GM12878 (cell line): ENCODE results near the gene FAM193B. TPM values are rescaled to one million over a fixed set of nuclear protein-coding genes. Genes with fewer than 3 reads are reported as not detected.

Experiments
- ATAC-seq: fragments of 200-7000 bp; cut with Tn5 transposase; 3 replicates; pipeline ENCODE4 v1.9.1; 2020; ENCODE audit warnings: mild to moderate bottlenecking, moderate library complexity
- BruUV-seq: library from RNA; stranded (reverse); fragments of 400-500 nt; replicated peaks from 2 replicates; lab custom pipeline; 2021; lab: Mats Ljungman, UMichigan
- CTCF ChIA-PET: fragments of 300-600 bp; sonication (Branson Sonifier 250); formaldehyde crosslinking; extraction: SDS; loops from one replicate; lab custom pipeline; 2021; ENCODE audit warnings: inconsistent platforms; lab: Yijun Ruan, JAX
- POLR2A ChIA-PET: fragments of 350-600 bp; formaldehyde crosslinking; extraction: SDS; loops from one replicate; lab custom pipeline; 2021; ENCODE audit warnings: inconsistent platforms; lab: Charles Lee
- RAD21 ChIA-PET: fragments of 300-600 bp; sonication (Branson Sonifier 250); formaldehyde crosslinking; loops from one replicate; lab custom pipeline; 2023; ENCODE audit warnings: antibody characterized with exemption; ENCODE audit not compliant: unreplicated experiment; lab: Charles Lee
- SMC1A ChIA-PET: fragments of 300-600 bp; sonication (Branson Sonifier 250); formaldehyde crosslinking; loops from one replicate; lab custom pipeline; 2023; ENCODE audit not compliant: unreplicated experiment, uncharacterized antibody; lab: Charles Lee
- DNase-seq: peaks from one replicate; pipeline ENCODE4 v3.0.0-alpha.2; 2011; ENCODE audit warnings: low read depth, low spot score
- FAIRE-seq: peaks from 3 replicates; lab custom pipeline; 2011; peaks lifted over from hg19 to GRCh38; lab: Jason Lieb, UNC
- H2AFZ ChIP-seq: 2 replicates; pipeline ENCODE4 v1.6.0; 2011; ENCODE audit warnings: low read depth, low read length, control low read depth; ENCODE audit not compliant: control insufficient read depth
- H3K27ac ChIP-seq: 2 replicates; pipeline ENCODE4 v1.5.1; 2011; ENCODE audit warnings: control low read depth; ENCODE audit not compliant: control insufficient read depth, insufficient read depth
- H3K27me3 ChIP-seq, 2 experiments: replicated peaks in 1 of 2; 2 replicates each; pipeline versions ENCODE4 v1.6.0 to v1.6.1; 2011; ENCODE audit warnings: low read length in 1 of 2; ENCODE audit not compliant: control insufficient read depth in 2 of 2, insufficient read depth in 2 of 2
- H3K36me3 ChIP-seq, 2 experiments: 2 replicates each; pipeline ENCODE4 v1.5.1; 2011; ENCODE audit warnings: low read length in 1 of 2; ENCODE audit not compliant: control insufficient read depth in 2 of 2, insufficient read depth in 2 of 2
- H3K4me1 ChIP-seq: 2 replicates; pipeline ENCODE4 v1.6.1; 2011; ENCODE audit warnings: mild to moderate bottlenecking, low read length, moderate library complexity, mixed read lengths; ENCODE audit not compliant: control insufficient read depth, insufficient read depth
- H3K4me2 ChIP-seq: 2 replicates; pipeline ENCODE4 v1.6.0; 2011; ENCODE audit warnings: control low read depth; ENCODE audit not compliant: control insufficient read depth, insufficient read depth
- H3K4me3 ChIP-seq: fragments of 200-600 bp; sonication (generic); 2 replicates; pipeline ENCODE4 v1.5.1; 2016
- H3K79me2 ChIP-seq: 2 replicates; pipeline ENCODE4 v1.6.0; 2011; ENCODE audit warnings: low read length; ENCODE audit not compliant: control insufficient read depth, insufficient read depth
- H3K9ac ChIP-seq: 2 replicates; pipeline ENCODE4 v1.8.0; 2011; ENCODE audit warnings: low read length, control low read depth, mixed read lengths; ENCODE audit not compliant: control insufficient read depth, insufficient read depth
- H3K9me3 ChIP-seq: replicated peaks from 3 replicates; pipeline ENCODE4 v1.5.1; 2011; ENCODE audit warnings: mild to moderate bottlenecking, low read length; ENCODE audit not compliant: control insufficient read depth, insufficient read depth
- H4K20me1 ChIP-seq: 2 replicates; pipeline ENCODE4 v1.6.0; 2011; ENCODE audit not compliant: control insufficient read depth, insufficient read depth
- CBFB ChIP-seq: IDR thresholded peaks from 2 replicates; pipeline ENCODE4 v1.6.1; 2016; ENCODE audit warnings: antibody characterized with exemption, low read depth
- EZH2 ChIP-seq: IDR thresholded peaks from 2 replicates; pipeline ENCODE4 v1.6.1; 2012; ENCODE audit warnings: low read depth, mild to moderate bottlenecking, control low read depth, inconsistent platforms, low read length, borderline replicate concordance; ENCODE audit not compliant: control insufficient read depth
- MEF2B ChIP-seq: fragments of 450-650 bp; IDR thresholded peaks from 2 replicates; pipeline ENCODE4 v1.6.1; 2018; ENCODE audit warnings: mild to moderate bottlenecking, moderate library complexity; ENCODE audit not compliant: partially characterized antibody, poor library complexity, severe bottlenecking
- RFX5 ChIP-seq: IDR thresholded peaks from 2 replicates; pipeline ENCODE4 v1.6.1; 2011; ENCODE audit warnings: low read depth, low read length, improper control_type of control experiment
- TAF1 ChIP-seq: IDR thresholded peaks from 2 replicates; pipeline ENCODE4 v1.6.1; 2011; ENCODE audit warnings: mild to moderate bottlenecking, low read depth, low read length, borderline replicate concordance
- ZSCAN29 ChIP-seq: fragments of 450-650 bp; IDR thresholded peaks from 2 replicates; pipeline ENCODE4 v1.6.1; 2017; ENCODE audit warnings: mild to moderate bottlenecking, moderate library complexity
- WGBS: methylation state at CpG from one replicate; pipeline ENCODE4 v1.1.6; 2016; ENCODE audit warnings: low lambda C conversion rate; ENCODE audit not compliant: insufficient replicate concordance, insufficient coverage; ENCODE audit errors: missing lambda C conversion rate; 5-methylcytosine and 5-hydroxymethylcytosine counted together
- in situ Hi-C: fragments of 300-500 bp; cut with MboI; formaldehyde crosslinking; loops from 9 replicates; pipeline ENCODE4 v1.14.3; 2018; ENCODE audit warnings: mixed read lengths
- intact Hi-C: fragments of 100-400 bp; cut with micrococcal nuclease; formaldehyde crosslinking; loops from one replicate; pipeline ENCODE4 v1.14.2; 2022; ENCODE audit not compliant: unreplicated experiment
- polyA plus RNA-seq, 11 experiments: library from polyadenylated mRNA; depleted of rRNA in 4 of 11; unstranded in 6 of 11; stranded (reverse) in 5 of 11; fragments of >200 nt; fragmentation: Nextera tagmentation in 4 of 11; fragmentation: Illumina TruSeq in 1 of 11; extraction: Ambion mirVana in 4 of 11; extraction: Trizol in 1 of 11; gene quantifications; 1 replicate in 1 of 11; 2 replicates in 10 of 11; pipeline versions ENCODE4 v1.2.1 to v1.2.3, GENCODE V29; 2011 to 2016; ENCODE audit warnings: inconsistent platforms in 2 of 11, missing spikeins in 2 of 11, low read depth in 1 of 11
- total RNA-seq, 4 experiments: library from RNA; depleted of rRNA in 3 of 4; stranded (reverse); fragments of >200 nt in 3 of 4; fragmentation: Illumina TruSeq in 1 of 4; extraction: Trizol in 1 of 4; gene quantifications; 2 replicates each; pipeline versions ENCODE4 v1.2.1 to v1.2.3, GENCODE V29; 2013 to 2021
- TF ChIP-seq, protein P1 (sequence below): IDR thresholded peaks from 2 replicates; pipeline ENCODE4 v1.6.1; 2011; ENCODE audit warnings: low read depth, mild to moderate bottlenecking, low read length, moderate library complexity, borderline replicate concordance; ENCODE audit errors: extremely low read depth
- TF ChIP-seq, protein P2 (sequence below): fragments of 450-650 bp; IDR thresholded peaks from 2 replicates; pipeline ENCODE4 v1.6.1; 2017; ENCODE audit warnings: mild to moderate bottlenecking

Gene FAM193B
- total and polyA plus RNA-seq, 10 of the 15 experiments (the other 5 are each of a cell fraction or from before 2014, with no cell fraction given), result 3.3 to 47.0 (median 25.1) TPM

DNA sequence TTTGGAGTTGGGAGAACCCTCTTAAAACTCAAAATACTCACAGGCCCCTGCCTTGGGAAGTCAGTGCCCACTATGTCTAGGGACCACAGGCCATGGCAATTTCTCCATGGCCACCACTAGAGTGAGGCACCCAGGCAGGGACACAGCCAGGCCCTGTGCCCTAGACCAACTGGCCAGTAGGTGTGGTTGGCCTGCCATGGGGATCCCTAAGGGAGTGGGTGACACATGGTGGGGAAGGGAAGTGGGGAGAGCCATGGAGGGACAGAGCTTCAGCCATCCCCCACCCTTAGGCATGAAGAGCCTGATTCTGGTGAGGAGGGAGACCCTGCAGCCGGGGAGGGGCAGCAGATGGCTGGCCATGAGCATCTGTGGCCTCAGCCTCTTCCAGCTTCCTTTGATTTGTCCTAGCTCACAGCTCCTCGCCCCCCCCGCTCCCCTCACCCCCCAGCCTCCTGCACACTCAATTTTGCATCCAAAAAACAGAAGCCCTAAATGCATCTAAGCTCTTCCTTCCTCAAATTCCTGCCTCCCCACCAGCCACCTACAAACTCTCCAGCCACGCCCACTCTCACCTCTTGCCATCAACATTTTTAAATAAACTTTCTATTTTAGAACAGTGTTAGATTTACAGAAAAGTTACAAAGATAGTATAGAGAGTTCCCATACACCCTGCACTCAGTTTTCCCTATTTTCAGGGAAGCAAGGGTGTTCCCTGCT lies 79.4 kb downstream of the FAM193B start:
- no peak overlapping the region for H2AFZ ChIP-seq
- no peak overlapping the region for H3K27ac ChIP-seq
- no peak for TF ChIP-seq MEF2B
- ChIA-PET CTCF (interaction anchor here (0.6 to 2.1 kb wide), 5 partner anchors 20 to 73 kb away, joined by 3 to 8 read pairs (median 4); no protein-coding TSS in a partner anchor), RAD21 (interaction anchor here (0.6 to 1.9 kb wide), 2 partner anchors 14 to 26 kb away, joined by 3 to 4 read pairs; no protein-coding TSS in a partner anchor), SMC1A (interaction anchor here (1.4 kb wide), 1 partner anchor 27 kb away, joined by 5 read pairs; no protein-coding TSS in a partner anchor), POLR2A (interaction anchor here (0.6 to 1.3 kb wide), 2 partner anchors 22 to 26 kb away, joined by 3 read pairs; partner anchors contain the start of gene PDLIM7)
- H3K79me2 ChIP-seq, result peaks cover 4% of the 10 kb centered on the region; the same call in 1 of the 2 replicates
- ATAC-seq, result no peak
- no TSS peak for BruUV-seq
- H3K27me3 ChIP-seq, result no peaks in the 10 kb centered on the region
- no peak overlapping the region for H3K4me3 ChIP-seq
- H4K20me1 ChIP-seq, result no peaks in the 10 kb centered on the region
- no peak for FAIRE-seq
- peaks cover 24% of the 10 kb centered on the region for H3K4me1 ChIP-seq
- H3K9me3 ChIP-seq, result no peaks in the 10 kb centered on the region
- no peak overlapping the region for H3K9ac ChIP-seq
- intact Hi-C loops, result no loop called here
- no peaks in the 10 kb centered on the region for H3K36me3 ChIP-seq
- in situ Hi-C loops, result no loop called here
- no peak for DNase-seq
- H3K4me2 ChIP-seq, result no peak overlapping the region
- 0% methylated on average over 1 of the region's 4 CpGs for WGBS

GRCh38 chr5:177474002-177474476 lies 80.3 kb downstream of the FAM193B start:
- FAIRE-seq, result no peak
- no peak overlapping the region for H3K9ac ChIP-seq
- RAD21 ChIA-PET, result interaction anchor here (1.9 kb wide), 1 partner anchor 27 kb away, joined by 4 read pairs; no protein-coding TSS in a partner anchor
- no peak for ATAC-seq
- SMC1A ChIA-PET, result no interaction called here
- in situ Hi-C loops (no loop called here), intact Hi-C loops (no loop called here)
- DNase-seq, result no peak
- POLR2A ChIA-PET, result interaction anchor here (1.0 kb wide), 1 partner anchor 19 kb away, joined by 3 read pairs; no protein-coding TSS in a partner anchor
- no peaks in the 10 kb centered on the region for H3K36me3 ChIP-seq
- CTCF ChIA-PET, result interaction anchor here (1.0 to 2.1 kb wide), 3 partner anchors 18 to 71 kb away, joined by 3 to 8 read pairs (median 3); no protein-coding TSS in a partner anchor
- peaks cover 4% of the 10 kb centered on the region; the same call in 1 of the 2 replicates for H3K79me2 ChIP-seq
- 29% methylated on average over 7 of the region's 7 CpGs for WGBS
- H3K27me3 ChIP-seq, result no peaks in the 10 kb centered on the region
- no TSS peak for BruUV-seq
- no peaks in the 10 kb centered on the region for H4K20me1 ChIP-seq
- no peak overlapping the region for H3K27ac ChIP-seq
- H3K9me3 ChIP-seq, result no peaks in the 10 kb centered on the region
- no peak overlapping the region for H3K4me2 ChIP-seq
- no peak overlapping the region for H3K4me3 ChIP-seq
- peaks cover 15% of the 10 kb centered on the region for H3K4me1 ChIP-seq
- H2AFZ ChIP-seq, result no peak overlapping the region
- TF ChIP-seq EZH2 (no peak), TAF1 (no peak), RFX5 (no peak), ZSCAN29 (no peak), CBFB (no peak)
- TF ChIP-seq, protein P1, sequence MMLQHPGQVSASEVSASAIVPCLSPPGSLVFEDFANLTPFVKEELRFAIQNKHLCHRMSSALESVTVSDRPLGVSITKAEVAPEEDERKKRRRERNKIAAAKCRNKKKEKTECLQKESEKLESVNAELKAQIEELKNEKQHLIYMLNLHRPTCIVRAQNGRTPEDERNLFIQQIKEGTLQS, result no peak
- TF ChIP-seq, protein P2, sequence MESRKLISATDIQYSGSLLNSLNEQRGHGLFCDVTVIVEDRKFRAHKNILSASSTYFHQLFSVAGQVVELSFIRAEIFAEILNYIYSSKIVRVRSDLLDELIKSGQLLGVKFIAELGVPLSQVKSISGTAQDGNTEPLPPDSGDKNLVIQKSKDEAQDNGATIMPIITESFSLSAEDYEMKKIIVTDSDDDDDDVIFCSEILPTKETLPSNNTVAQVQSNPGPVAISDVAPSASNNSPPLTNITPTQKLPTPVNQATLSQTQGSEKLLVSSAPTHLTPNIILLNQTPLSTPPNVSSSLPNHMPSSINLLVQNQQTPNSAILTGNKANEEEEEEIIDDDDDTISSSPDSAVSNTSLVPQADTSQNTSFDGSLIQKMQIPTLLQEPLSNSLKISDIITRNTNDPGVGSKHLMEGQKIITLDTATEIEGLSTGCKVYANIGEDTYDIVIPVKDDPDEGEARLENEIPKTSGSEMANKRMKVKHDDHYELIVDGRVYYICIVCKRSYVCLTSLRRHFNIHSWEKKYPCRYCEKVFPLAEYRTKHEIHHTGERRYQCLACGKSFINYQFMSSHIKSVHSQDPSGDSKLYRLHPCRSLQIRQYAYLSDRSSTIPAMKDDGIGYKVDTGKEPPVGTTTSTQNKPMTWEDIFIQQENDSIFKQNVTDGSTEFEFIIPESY, result no peak
